GM12801 (cell line): ENCODE results near the gene PRAF2.

Experiments
- CTCF ChIP-seq: IDR thresholded peaks from one replicate; pipeline ENCODE4 v1.5.1; 2011; ENCODE audit warnings: control low read depth; ENCODE audit not compliant: insufficient read length; ENCODE audit errors: extremely low read depth

Gene PRAF2

GRCh38 chrX:49072712-49073095 is 1.1 kb downstream of the PRAF2 start:
- no peak for TF ChIP-seq CTCF

GRCh38 chrX:49071877-49072711 is 1.7 kb downstream of the PRAF2 start:
- no peak for TF ChIP-seq CTCF

- TF ChIP-seq CTCF = no peak
These were observed 2.8 kb downstream of the PRAF2 start for GRCh38 chrX:49070988-49071387.

- no peak for TF ChIP-seq CTCF
These were observed 4.8 kb downstream of the PRAF2 start for GRCh38 chrX:49069038-49069437.

GRCh38 chrX:49067285-49068120 is 6.3 kb downstream of the PRAF2 start:
- no peak for TF ChIP-seq CTCF

GRCh38 chrX:49066690-49067089 is 7.1 kb downstream of the PRAF2 start:
- TF ChIP-seq CTCF = no peak

GRCh38 chrX:49066278-49066677 is 7.5 kb downstream of the PRAF2 start:
- TF ChIP-seq CTCF = no peak
